HUES64 (cell line): ENCODE results near the gene STAP2.
A peak's percentile ranks its signal among the peaks of the same experiment; 100 is the strongest.

Source experiments
- H3K27ac ChIP-seq: 2 replicates; pipeline ENCODE4 v1.7.0; 2013; ENCODE audit warnings: low read depth, low read length, inconsistent platforms
- H3K27me3 ChIP-seq: 2 replicates; pipeline ENCODE4 v1.6.1; 2013; ENCODE audit warnings: mild to moderate bottlenecking, low read length; ENCODE audit not compliant: insufficient read depth
- H3K36me3 ChIP-seq: 2 replicates; pipeline ENCODE4 v1.6.1; 2013; ENCODE audit warnings: mild to moderate bottlenecking, low read length; ENCODE audit not compliant: insufficient read depth
- H3K4me1 ChIP-seq: 2 replicates; pipeline ENCODE4 v1.6.1; 2013; ENCODE audit warnings: mild to moderate bottlenecking, low read length, moderate library complexity; ENCODE audit not compliant: insufficient read depth
- H3K4me3 ChIP-seq: 2 replicates; pipeline ENCODE4 v1.5.1; 2013; ENCODE audit warnings: mild to moderate bottlenecking, low read length, moderate library complexity
- H3K9ac ChIP-seq: 2 replicates; pipeline ENCODE4 v1.6.1; 2013; ENCODE audit warnings: mild to moderate bottlenecking, low read depth, low read length
- H3K9me3 ChIP-seq: 2 replicates; pipeline ENCODE4 v1.6.1; 2013; ENCODE audit warnings: low read depth, low read length; ENCODE audit not compliant: insufficient read depth
- WGBS: fragments of 150-250, 120-280 bp; methylation state at CpG from one replicate; pipeline ENCODE4 v1.1.7; 2013; ENCODE audit warnings: missing lambda C conversion rate; 5-methylcytosine and 5-hydroxymethylcytosine counted together

Gene STAP2

DNA sequence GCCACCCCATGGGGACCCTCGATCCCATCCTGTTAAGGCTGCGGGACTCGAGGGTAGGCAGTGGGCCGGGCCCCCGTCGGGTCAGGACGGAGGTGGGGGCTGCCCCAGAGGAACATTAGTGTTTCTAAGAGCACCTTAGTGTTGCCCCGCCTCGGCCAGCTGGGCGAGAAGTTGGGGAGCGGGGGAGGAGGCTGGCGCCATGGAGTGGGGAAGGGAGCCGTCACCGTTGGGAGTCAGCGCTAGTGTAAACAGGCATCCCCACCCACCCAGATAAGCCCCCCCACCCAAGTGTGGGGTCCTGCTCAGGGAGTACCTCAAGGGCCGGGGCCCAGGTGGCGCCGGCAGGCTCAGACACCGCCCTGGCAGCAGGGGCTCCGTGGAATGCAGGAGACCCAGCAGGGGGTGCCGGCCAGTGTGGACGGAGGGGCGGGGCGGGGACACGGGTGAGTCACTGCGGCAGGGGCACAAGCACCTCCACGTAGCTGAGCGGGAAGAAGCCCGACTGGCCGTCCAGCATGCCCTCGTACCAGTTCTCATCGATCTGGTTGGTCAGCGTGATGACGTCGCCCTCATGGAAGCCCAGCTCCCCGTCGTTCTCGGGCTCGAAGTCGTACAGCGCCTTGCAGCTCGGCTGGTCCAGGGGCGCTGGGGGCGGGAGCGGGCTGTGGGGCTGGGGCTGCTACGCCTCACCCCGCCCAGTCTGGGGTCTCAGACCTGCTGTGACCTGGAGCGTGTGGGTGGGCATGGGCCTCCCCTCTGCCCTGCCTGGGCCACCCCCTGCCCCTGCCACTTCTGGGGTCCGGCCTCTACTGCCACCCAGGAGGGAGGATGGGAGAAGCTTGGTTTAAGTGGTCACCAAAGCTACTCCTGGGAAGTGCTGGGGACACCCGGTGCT is 22.8 kb upstream of the STAP2 start:
- peaks cover 55% of the 10 kb centered on the region for H3K36me3 ChIP-seq
- WGBS = 85% methylated on average over 47 of the region's 50 CpGs
- no peak overlapping the region for H3K4me3 ChIP-seq
- H3K27me3 ChIP-seq = no peaks in the 10 kb centered on the region
- no peak overlapping the region for H3K9ac ChIP-seq
- H3K9me3 ChIP-seq = no peaks in the 10 kb centered on the region
- no peaks in the 10 kb centered on the region for H3K4me1 ChIP-seq
- peak overlapping the region; percentile 56; the same call in 1 of the 2 replicates for H3K27ac ChIP-seq

GRCh38 chr19:4360641-4361151 is 22.1 kb upstream of the STAP2 start:
- 80% methylated on average over 12 of the region's 12 CpGs for WGBS
- H3K27me3 ChIP-seq = no peaks in the 10 kb centered on the region
- H3K9me3 ChIP-seq = no peaks in the 10 kb centered on the region
- peak overlapping the region; percentile 56; the same call in 1 of the 2 replicates for H3K27ac ChIP-seq
- H3K36me3 ChIP-seq = peaks cover 55% of the 10 kb centered on the region
- H3K4me3 ChIP-seq = no peak overlapping the region
- no peak overlapping the region; the same call in 1 of the 2 replicates for H3K9ac ChIP-seq
- no peaks in the 10 kb centered on the region for H3K4me1 ChIP-seq

DNA sequence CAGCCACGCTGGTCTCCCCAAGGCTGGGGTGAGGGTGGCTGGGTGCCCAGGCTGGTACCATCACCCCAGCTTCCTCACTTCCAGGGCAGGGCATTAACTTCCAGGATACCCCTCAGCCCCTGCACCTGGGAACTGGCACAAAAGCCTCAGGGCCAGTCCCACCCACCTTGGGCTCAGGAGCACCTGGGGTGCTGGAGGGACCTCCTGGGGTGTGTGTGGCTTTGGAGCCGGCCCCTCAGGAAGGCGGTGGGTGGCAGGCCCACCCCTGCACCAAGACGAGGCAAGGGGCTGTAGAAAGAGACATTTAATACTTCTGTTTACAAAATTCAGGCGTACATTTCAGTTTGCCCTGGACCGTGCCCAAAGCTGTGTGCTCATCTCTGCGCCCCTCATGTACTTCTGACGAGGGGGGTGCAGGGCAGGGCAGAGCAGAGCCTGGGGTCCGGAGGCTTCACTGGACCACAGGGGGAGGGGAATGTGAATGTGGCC is 21.5 kb upstream of the STAP2 start:
- Histone ChIP-seq H3K4me1 (no peaks in the 10 kb centered on the region), H3K27me3 (no peaks in the 10 kb centered on the region), H3K4me3 (no peak overlapping the region), H3K36me3 (peaks cover 51% of the 10 kb centered on the region), H3K27ac (no peak overlapping the region), H3K9ac (no peak overlapping the region; the same call in 1 of the 2 replicates), H3K9me3 (no peaks in the 10 kb centered on the region)
- WGBS = 92% methylated on average over 9 of the region's 9 CpGs

GRCh38 chr19:4359627-4360000 is 21.0 kb upstream of the STAP2 start:
- Histone ChIP-seq H3K27me3 (no peaks in the 10 kb centered on the region), H3K4me1 (no peaks in the 10 kb centered on the region), H3K4me3 (no peak overlapping the region), H3K9me3 (no peaks in the 10 kb centered on the region), H3K36me3 (peaks cover 51% of the 10 kb centered on the region), H3K27ac (no peak overlapping the region), H3K9ac (no peak overlapping the region)
- 91% methylated on average over 13 of the region's 13 CpGs for WGBS

- Histone ChIP-seq H3K36me3 (peaks cover 53% of the 10 kb centered on the region), H3K27me3 (no peaks in the 10 kb centered on the region), H3K9ac (no peak overlapping the region), H3K27ac (no peak overlapping the region), H3K4me1 (no peaks in the 10 kb centered on the region), H3K9me3 (no peaks in the 10 kb centered on the region), H3K4me3 (no peak overlapping the region)
- 94% methylated on average over 25 of the region's 25 CpGs for WGBS
Observed at GRCh38 chr19:4358709-4359626, 20.3 kb upstream of the STAP2 start.

DNA sequence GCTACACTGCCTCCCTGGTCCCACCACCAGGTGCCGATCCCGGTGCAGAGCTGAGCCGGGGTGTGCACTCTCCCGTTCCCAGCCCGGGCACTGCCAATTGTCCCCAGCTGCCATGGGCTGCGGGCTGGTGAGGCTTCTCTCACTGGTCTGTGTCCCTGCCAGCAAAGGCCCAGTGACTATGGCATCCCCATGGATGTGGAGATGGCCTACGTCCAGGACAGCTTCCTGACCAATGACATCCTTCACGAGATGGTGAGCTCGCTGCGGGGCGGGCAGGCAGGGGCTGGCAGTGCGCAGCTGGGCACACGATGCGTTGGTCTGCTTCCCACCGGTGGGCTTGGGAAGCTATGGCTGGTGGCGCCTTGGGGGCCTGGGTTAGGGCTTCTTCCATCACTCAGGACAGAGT is 19.3 kb upstream of the STAP2 start:
- no peaks in the 10 kb centered on the region for H3K4me1 ChIP-seq
- H3K27me3 ChIP-seq = no peaks in the 10 kb centered on the region
- H3K36me3 ChIP-seq = peaks cover 51% of the 10 kb centered on the region
- no peak overlapping the region for H3K27ac ChIP-seq
- H3K9ac ChIP-seq = no peak overlapping the region
- no peak overlapping the region for H3K4me3 ChIP-seq
- 94% methylated on average over 16 of the region's 16 CpGs for WGBS
- H3K9me3 ChIP-seq = no peaks in the 10 kb centered on the region

DNA sequence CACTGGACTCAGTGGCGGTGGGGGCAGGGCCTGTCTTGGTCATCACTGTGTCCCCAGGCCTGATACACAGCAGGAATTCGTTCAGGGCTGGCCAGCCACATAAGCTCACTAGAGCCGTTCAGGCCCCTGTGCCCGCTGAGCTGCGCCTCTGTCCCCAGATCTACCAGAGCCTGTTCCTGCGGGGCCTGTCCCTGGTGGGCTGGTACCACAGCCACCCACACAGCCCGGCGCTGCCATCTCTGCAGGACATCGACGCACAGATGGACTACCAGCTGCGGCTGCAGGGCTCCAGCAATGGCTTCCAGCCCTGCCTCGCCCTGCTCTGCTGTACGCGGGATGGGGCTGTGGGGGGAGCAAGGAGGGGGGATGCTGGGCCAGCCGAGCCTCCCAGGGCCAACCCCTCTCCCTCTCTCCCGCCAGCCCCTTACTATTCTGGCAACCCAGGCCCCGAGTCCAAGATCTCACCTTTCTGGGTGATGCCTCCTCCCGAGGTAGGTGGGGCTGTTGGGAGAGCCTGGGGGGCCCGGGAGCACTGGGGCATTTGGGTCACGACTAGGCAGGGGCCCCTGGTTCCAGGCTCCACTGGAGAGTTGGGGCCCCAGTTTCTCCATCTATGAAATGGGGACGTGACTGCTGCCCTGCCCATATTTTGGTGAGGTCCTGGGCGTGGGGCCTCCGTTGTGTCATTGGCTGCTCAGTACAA is 18.6 kb upstream of the STAP2 start:
- H3K27me3 ChIP-seq = no peaks in the 10 kb centered on the region
- H3K9me3 ChIP-seq = no peaks in the 10 kb centered on the region
- no peaks in the 10 kb centered on the region for H3K4me1 ChIP-seq
- no peak overlapping the region for H3K9ac ChIP-seq
- H3K36me3 ChIP-seq = peaks cover 49% of the 10 kb centered on the region
- 95% methylated on average over 23 of the region's 23 CpGs for WGBS
- no peak overlapping the region for H3K27ac ChIP-seq
- no peak overlapping the region for H3K4me3 ChIP-seq

GRCh38 chr19:4354897-4355296 is 16.3 kb upstream of the STAP2 start:
- Histone ChIP-seq H3K36me3 (peaks cover 44% of the 10 kb centered on the region), H3K4me3 (no peak overlapping the region), H3K9me3 (no peaks in the 10 kb centered on the region), H3K9ac (no peak overlapping the region), H3K4me1 (no peaks in the 10 kb centered on the region), H3K27me3 (no peaks in the 10 kb centered on the region), H3K27ac (no peak overlapping the region)
- 93% methylated on average over 17 of the region's 17 CpGs for WGBS

DNA sequence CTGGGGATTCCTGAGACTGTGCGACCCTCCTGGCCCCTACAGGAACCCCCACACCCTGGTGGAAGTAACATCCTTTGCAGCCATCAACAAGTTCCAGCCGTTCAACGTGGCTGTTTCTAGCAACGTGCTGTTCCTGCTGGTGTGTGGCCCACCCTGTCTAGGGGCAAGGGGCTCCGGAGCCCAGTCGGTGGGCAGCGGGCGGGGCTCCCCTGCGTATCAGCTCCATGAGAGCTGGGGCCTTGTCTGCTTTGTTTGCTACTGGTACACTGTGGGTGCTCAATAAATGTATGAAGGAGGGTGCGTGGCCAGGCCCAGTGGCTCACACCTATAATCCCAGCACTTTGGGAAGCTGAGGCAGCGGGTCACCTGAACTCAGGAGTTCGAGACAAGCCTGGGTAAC is 15.7 kb upstream of the STAP2 start:
- 94% methylated on average over 12 of the region's 12 CpGs for WGBS
- H3K4me1 ChIP-seq = no peaks in the 10 kb centered on the region
- no peaks in the 10 kb centered on the region for H3K27me3 ChIP-seq
- H3K4me3 ChIP-seq = no peak overlapping the region
- no peak overlapping the region for H3K27ac ChIP-seq
- H3K9me3 ChIP-seq = no peaks in the 10 kb centered on the region
- peaks cover 42% of the 10 kb centered on the region for H3K36me3 ChIP-seq
- no peak overlapping the region for H3K9ac ChIP-seq

- Histone ChIP-seq H3K36me3 (peaks cover 38% of the 10 kb centered on the region), H3K27me3 (no peaks in the 10 kb centered on the region), H3K9ac (no peak overlapping the region), H3K4me1 (no peaks in the 10 kb centered on the region), H3K27ac (no peak overlapping the region), H3K9me3 (no peaks in the 10 kb centered on the region), H3K4me3 (no peak overlapping the region)
- 63% methylated on average over 8 of the region's 9 CpGs for WGBS
Observed at GRCh38 chr19:4352701-4353121, 14.1 kb upstream of the STAP2 start.
